HEK293 (cell line): Measurements from ENCODE around the gene MITD1.

Source experiments
- CTCF ChIA-PET: fragments of 350-600 bp; formaldehyde crosslinking; extraction: SDS; loops from one replicate; lab custom pipeline; 2021; ENCODE audit warnings: antibody characterized with exemption; lab: Yijun Ruan, JAX
- POLR2A ChIA-PET: fragments of 300-600 bp; formaldehyde crosslinking; extraction: SDS; loops from one replicate; lab custom pipeline; 2020; ENCODE audit warnings: antibody characterized with exemption, inconsistent platforms; lab: Yijun Ruan, JAX
- H3K27ac ChIP-seq: fragments of 200-500 bp; sonication (Bioruptor generic); 2 replicates; pipeline ENCODE4 v1.5.1; 2014; ENCODE audit warnings: low read depth, low read length, control low read depth, inconsistent platforms; ENCODE audit errors: extremely low read depth
- H3K36me3 ChIP-seq, 2 experiments: fragments of 200-500 bp in 1 of 2; sonication (Bioruptor generic) in 1 of 2; 1 replicate in 1 of 2; 2 replicates in 1 of 2; pipeline ENCODE4 v1.5.1; 2014 to 2017; ENCODE audit warnings: inconsistent platforms in 2 of 2, low read length in 2 of 2; ENCODE audit not compliant: control insufficient read depth in 2 of 2, insufficient read depth in 1 of 2
- H3K4me1 ChIP-seq: fragments of 200-500 bp; sonication (Bioruptor generic); 2 replicates; pipeline ENCODE4 v1.5.1; 2014; ENCODE audit warnings: mild to moderate bottlenecking, low read length, inconsistent platforms; ENCODE audit not compliant: control insufficient read depth, insufficient read depth
- H3K4me3 ChIP-seq: 2 replicates; pipeline ENCODE4 v1.5.1; 2011; ENCODE audit warnings: low read depth, mild to moderate bottlenecking, control low read depth, low read length, moderate library complexity
- H3K9me3 ChIP-seq: fragments of 200-500 bp; sonication (Bioruptor generic); 2 replicates; pipeline ENCODE4 v1.5.1; 2014; ENCODE audit warnings: low read depth, low read length, inconsistent platforms; ENCODE audit not compliant: control insufficient read depth, insufficient read depth
- AEBP2 ChIP-seq: fragments of 450-650 bp; formaldehyde crosslinking; IDR thresholded peaks from 2 replicates; pipeline ENCODE4 v1.5.1; 2016; ENCODE audit warnings: missing biosample characterization, missing genetic modification characterization, borderline replicate concordance
- FEZF1 ChIP-seq: fragments of 450-650 bp; formaldehyde crosslinking; IDR thresholded peaks from 2 replicates; pipeline ENCODE4 v1.5.1; 2016; ENCODE audit warnings: missing biosample characterization, missing genetic modification characterization
- KLF10 ChIP-seq: fragments of 450-650 bp; IDR thresholded peaks from 2 replicates; pipeline ENCODE4 v1.5.1; 2018; ENCODE audit warnings: missing biosample characterization, mild to moderate bottlenecking, missing genetic modification characterization
- KLF17 ChIP-seq: fragments of 450-650 bp; formaldehyde crosslinking; IDR thresholded peaks from 2 replicates; pipeline ENCODE4 v1.5.1; 2016; ENCODE audit warnings: missing biosample characterization, missing genetic modification characterization
- KLF7 ChIP-seq: fragments of 450-650 bp; formaldehyde crosslinking; IDR thresholded peaks from 2 replicates; pipeline ENCODE4 v1.5.1; 2016; ENCODE audit warnings: missing biosample characterization, missing genetic modification characterization, borderline replicate concordance
- KLF9 ChIP-seq: fragments of 450-650 bp; formaldehyde crosslinking; IDR thresholded peaks from 2 replicates; pipeline ENCODE4 v1.5.1; 2016; ENCODE audit warnings: missing biosample characterization, missing genetic modification characterization, low read depth
- SCRT2 ChIP-seq: fragments of 450-650 bp; formaldehyde crosslinking; IDR thresholded peaks from 2 replicates; pipeline ENCODE4 v1.5.1; 2016; ENCODE audit warnings: missing biosample characterization, missing genetic modification characterization
- TRIM28 ChIP-seq: IDR thresholded peaks from 2 replicates; pipeline ENCODE4 v1.6.1; 2011; ENCODE audit warnings: low read length, control low read depth, borderline replicate concordance
- YY2 ChIP-seq: fragments of 450-650 bp; formaldehyde crosslinking; IDR thresholded peaks from 2 replicates; pipeline ENCODE4 v1.5.1; 2016; ENCODE audit warnings: missing biosample characterization, missing genetic modification characterization
- ZBTB44 ChIP-seq: fragments of 450-650 bp; IDR thresholded peaks from 2 replicates; pipeline ENCODE4 v1.5.1; 2018; ENCODE audit warnings: missing biosample characterization, mild to moderate bottlenecking, missing genetic modification characterization
- ZBTB6 ChIP-seq: fragments of 450-650 bp; formaldehyde crosslinking; IDR thresholded peaks from 2 replicates; pipeline ENCODE4 v1.5.1; 2017; ENCODE audit warnings: missing biosample characterization, missing genetic modification characterization
- ZFP3 ChIP-seq: fragments of 450-650 bp; formaldehyde crosslinking; IDR thresholded peaks from 2 replicates; pipeline ENCODE4 v1.5.1; 2016; ENCODE audit warnings: low read depth, missing biosample characterization, missing genetic modification characterization
- ZNF114 ChIP-seq: fragments of 450-650 bp; formaldehyde crosslinking; IDR thresholded peaks from 2 replicates; pipeline ENCODE4 v1.5.0; 2017; ENCODE audit warnings: missing biosample characterization, missing genetic modification characterization
- ZNF138 ChIP-seq: fragments of 450-650 bp; formaldehyde crosslinking; IDR thresholded peaks from 2 replicates; pipeline ENCODE4 v1.5.1; 2016; ENCODE audit warnings: missing biosample characterization, missing genetic modification characterization, borderline replicate concordance
- ZNF19 ChIP-seq: fragments of 450-650 bp; formaldehyde crosslinking; IDR thresholded peaks from 2 replicates; pipeline ENCODE4; 2016; ENCODE audit warnings: missing biosample characterization, missing genetic modification characterization, low read depth
- ZNF211 ChIP-seq: fragments of 450-650 bp; formaldehyde crosslinking; IDR thresholded peaks from 2 replicates; pipeline ENCODE4 v1.5.1; 2016; ENCODE audit warnings: low read depth, missing biosample characterization, missing genetic modification characterization
- ZNF24 ChIP-seq: fragments of 450-650 bp; formaldehyde crosslinking; IDR thresholded peaks from 2 replicates; pipeline ENCODE4 v1.5.1; 2016; ENCODE audit warnings: missing biosample characterization, missing genetic modification characterization
- ZNF501 ChIP-seq: fragments of 450-650 bp; formaldehyde crosslinking; IDR thresholded peaks from 2 replicates; pipeline ENCODE4 v1.5.1; 2016; ENCODE audit warnings: missing biosample characterization, missing genetic modification characterization
- ZNF514 ChIP-seq: fragments of 450-650 bp; formaldehyde crosslinking; IDR thresholded peaks from 2 replicates; pipeline ENCODE4 v1.5.1; 2016; ENCODE audit warnings: missing biosample characterization, missing genetic modification characterization
- ZNF544 ChIP-seq: fragments of 450-650 bp; formaldehyde crosslinking; IDR thresholded peaks from 2 replicates; pipeline ENCODE4 v1.5.0; 2017; ENCODE audit warnings: missing biosample characterization, missing genetic modification characterization
- ZNF645 ChIP-seq: fragments of 450-650 bp; formaldehyde crosslinking; IDR thresholded peaks from 2 replicates; pipeline ENCODE4; 2016; ENCODE audit warnings: missing biosample characterization, missing genetic modification characterization
- ZNF664 ChIP-seq: fragments of 450-650 bp; formaldehyde crosslinking; IDR thresholded peaks from 2 replicates; pipeline ENCODE4 v1.5.1; 2016; ENCODE audit warnings: missing biosample characterization, missing genetic modification characterization
- ZNF76 ChIP-seq: fragments of 450-650 bp; formaldehyde crosslinking; IDR thresholded peaks from 2 replicates; pipeline ENCODE4; 2016; ENCODE audit warnings: low read depth, missing biosample characterization, missing genetic modification characterization, borderline replicate concordance

The MITD1 gene

GRCh38 chr2:99158599-99158998 lies 22.3 kb downstream of the MITD1 start:
- ChIA-PET CTCF (interaction anchor here (0.7 to 0.9 kb wide), 3 partner anchors 13 to 509 kb away, joined by 4 to 5 read pairs (median 4); no protein-coding TSS in a partner anchor), POLR2A (interaction anchor here (1.6 kb wide), 1 partner anchor 18 kb away, joined by 6 read pairs; the partner anchor contains the start of gene C2orf15)
- H3K36me3 ChIP-seq, result peaks cover 0 to 27% of the 10 kb centered on the region in 2 experiments; a peak in 1 of 3 replicates

GRCh38 chr2:99156891-99157290 lies 24.0 kb downstream of the MITD1 start:
- peaks cover 3% of the 10 kb centered on the region; the same call in 1 of the 2 replicates for H3K4me1 ChIP-seq
- no peak for TF ChIP-seq ZNF138 (tag by site-specific recombination)
- no peak for TF ChIP-seq AEBP2 (tag by site-specific recombination)
- no peak for TF ChIP-seq YY2 (tag by site-specific recombination)
- TF ChIP-seq ZNF19 (tag by site-specific recombination), result no peak
- no peak for TF ChIP-seq ZNF544 (tag by site-specific recombination)
- TF ChIP-seq KLF9 (tag by site-specific recombination), result no peak
- no peak for TF ChIP-seq ZNF24 (tag by site-specific recombination)
- TF ChIP-seq ZNF76 (tag by site-specific recombination), result no peak
- TF ChIP-seq ZNF514 (tag by site-specific recombination), result no peak
- no peak for TF ChIP-seq ZNF114
- H3K4me3 ChIP-seq, result no peak overlapping the region
- H3K36me3 ChIP-seq, result peaks cover 0 to 20% of the 10 kb centered on the region in 2 experiments; a peak in 1 of 3 replicates
- ChIA-PET POLR2A (interaction anchor here (1.6 kb wide), 1 partner anchor 16 kb away, joined by 6 read pairs; the partner anchor contains the start of gene C2orf15), CTCF (interaction anchor here (1.6 kb wide), 1 partner anchor 10 kb away, joined by 6 read pairs; no protein-coding TSS in a partner anchor)
- no peaks in the 10 kb centered on the region for H3K9me3 ChIP-seq
- no peak overlapping the region for H3K27ac ChIP-seq

More at GRCh38 chr2:99158599-99158998, 22.3 kb downstream of the MITD1 start:
- Histone ChIP-seq H3K4me3 (no peak overlapping the region), H3K27ac (no peak overlapping the region), H3K4me1 (peaks cover 3% of the 10 kb centered on the region; the same call in 1 of the 2 replicates), H3K9me3 (no peaks in the 10 kb centered on the region)
- no peak for TF ChIP-seq KLF7 (tag by site-specific recombination)
- no peak for TF ChIP-seq ZFP3 (tag by site-specific recombination)
- no peak for TF ChIP-seq ZNF211
- no peak for TF ChIP-seq ZNF645 (tag by site-specific recombination)
- no peak for TF ChIP-seq FEZF1 (tag by site-specific recombination)
- no peak for TF ChIP-seq ZBTB44 (tag by site-specific recombination)
- TF ChIP-seq ZNF664, result no peak
- no peak for TF ChIP-seq KLF10 (tag by site-specific recombination)
- no peak for TF ChIP-seq ZNF501
- no peak for TF ChIP-seq SCRT2
- no peak for TF ChIP-seq KLF17 (tag by site-specific recombination)
- no peak for TF ChIP-seq ZBTB6 (tag by site-specific recombination)
- no peak for TF ChIP-seq TRIM28
- TF ChIP-seq ZNF19 (tag by site-specific recombination), result no peak
- TF ChIP-seq KLF9 (tag by site-specific recombination), result no peak
